Mesenchymal stem cell (in vitro differentiated cells and primary cell): Measurements from ENCODE around the gene TNPO3.

ENCODE experiments used
- DNase-seq: peaks from one replicate; pipeline ENCODE4 v3.0.0-alpha.2; 2013
- H2AFZ ChIP-seq: one replicate; pipeline ENCODE4 v1.6.1; 2013; ENCODE audit warnings: low read depth, mild to moderate bottlenecking, control low read depth, inconsistent platforms, low read length, moderate library complexity
- H2AK5ac ChIP-seq: 2 replicates; pipeline ENCODE4 v1.6.1; 2013; ENCODE audit warnings: low read length, moderate library complexity, mild to moderate bottlenecking, inconsistent platforms; ENCODE audit not compliant: severe bottlenecking
- H2BK120ac ChIP-seq: one replicate; pipeline ENCODE4 v1.6.1; 2013; ENCODE audit warnings: low read depth, mild to moderate bottlenecking, inconsistent platforms, low read length, moderate library complexity
- H2BK12ac ChIP-seq, 2 experiments: one replicate each; pipeline ENCODE4 v1.6.1; 2013; ENCODE audit warnings: inconsistent platforms in 2 of 2, low read length in 2 of 2, mild to moderate bottlenecking in 2 of 2, moderate library complexity in 2 of 2, control low read depth in 1 of 2
- H2BK15ac ChIP-seq: one replicate; pipeline ENCODE4 v1.6.1; 2013; ENCODE audit warnings: mild to moderate bottlenecking, low read depth, inconsistent platforms; ENCODE audit not compliant: poor library complexity, severe bottlenecking
- H2BK5ac ChIP-seq: 2 replicates; pipeline ENCODE4 v1.6.1; 2013; ENCODE audit warnings: low read depth, mild to moderate bottlenecking, low read length, control low read depth, inconsistent platforms; ENCODE audit not compliant: poor library complexity, severe bottlenecking
- H3K14ac ChIP-seq, 2 experiments: one replicate each; pipeline ENCODE4 v1.6.1; 2013; ENCODE audit warnings: inconsistent platforms in 2 of 2, low read length in 2 of 2, control low read depth in 1 of 2, mild to moderate bottlenecking in 1 of 2, moderate library complexity in 1 of 2
- H3K18ac ChIP-seq, 2 experiments: one replicate each; pipeline ENCODE4 v1.6.1; 2013; ENCODE audit warnings: inconsistent platforms in 2 of 2, low read length in 2 of 2, control low read depth in 1 of 2, low read depth in 1 of 2, mild to moderate bottlenecking in 1 of 2
- H3K23ac ChIP-seq, 2 experiments: one replicate each; pipeline ENCODE4 v1.6.1; 2013; ENCODE audit warnings: inconsistent platforms in 2 of 2, low read length in 2 of 2, mild to moderate bottlenecking in 2 of 2, moderate library complexity in 2 of 2, control low read depth in 1 of 2
- H3K27ac ChIP-seq: 2 replicates; pipeline ENCODE4 v1.5.1; 2013; ENCODE audit warnings: mild to moderate bottlenecking, moderate library complexity, low read length, control low read depth, inconsistent platforms; ENCODE audit not compliant: poor library complexity, severe bottlenecking
- H3K27me3 ChIP-seq, 2 experiments: 2 replicates each; pipeline versions ENCODE4 v1.6.1 to v1.7.0; 2013; ENCODE audit warnings: low read length in 2 of 2, mild to moderate bottlenecking in 2 of 2, moderate library complexity in 2 of 2, control low read depth in 1 of 2, inconsistent platforms in 1 of 2; ENCODE audit not compliant: control insufficient read depth in 1 of 2, insufficient read depth in 1 of 2
- H3K36me3 ChIP-seq, 2 experiments: 2 replicates each; pipeline versions ENCODE4 v1.6.1 to v1.7.0; 2013; ENCODE audit warnings: low read length in 2 of 2, control low read depth in 1 of 2, inconsistent platforms in 1 of 2, low read depth in 1 of 2, mild to moderate bottlenecking in 1 of 2; ENCODE audit not compliant: insufficient read depth in 2 of 2, control insufficient read depth in 1 of 2
- H3K4ac ChIP-seq, 2 experiments: one replicate each; pipeline ENCODE4 v1.6.1; 2013; ENCODE audit warnings: inconsistent platforms in 2 of 2, low read length in 2 of 2, mild to moderate bottlenecking in 2 of 2, moderate library complexity in 2 of 2, control low read depth in 1 of 2, low read depth in 1 of 2
- H3K4me1 ChIP-seq: 2 replicates; pipeline ENCODE4 v1.6.1; 2013; ENCODE audit warnings: low read depth, low read length, control low read depth; ENCODE audit not compliant: control insufficient read depth, insufficient read depth
- H3K4me2 ChIP-seq: 2 replicates; pipeline ENCODE4 v1.6.1; 2013; ENCODE audit warnings: low read length, mild to moderate bottlenecking, inconsistent platforms; ENCODE audit not compliant: poor library complexity, severe bottlenecking
- H3K4me3 ChIP-seq, 2 experiments: 2 replicates each; pipeline versions ENCODE4 v1.5.1 to v1.7.0; 2013; ENCODE audit warnings: low read length in 2 of 2, mild to moderate bottlenecking in 2 of 2, control low read depth in 1 of 2, low read depth in 1 of 2; ENCODE audit not compliant: insufficient read depth in 1 of 2
- H3K79me1 ChIP-seq: replicated peaks from 2 replicates; pipeline ENCODE4 v1.6.1; 2013; ENCODE audit warnings: mild to moderate bottlenecking, control low read depth, low read length, inconsistent platforms; ENCODE audit not compliant: poor library complexity, severe bottlenecking
- H3K9ac ChIP-seq: 2 replicates; pipeline ENCODE4 v1.7.0; 2013; ENCODE audit warnings: mild to moderate bottlenecking, low read length, moderate library complexity
- H3K9me3 ChIP-seq: 2 replicates; pipeline ENCODE4 v1.7.0; 2013; ENCODE audit warnings: mild to moderate bottlenecking, low read length; ENCODE audit not compliant: control insufficient read depth
- H4K8ac ChIP-seq: one replicate; pipeline ENCODE4 v1.6.1; 2013; ENCODE audit warnings: inconsistent platforms, mild to moderate bottlenecking, low read length, moderate library complexity
- H4K91ac ChIP-seq: one replicate; pipeline ENCODE4 v1.6.1; 2013; ENCODE audit warnings: mild to moderate bottlenecking, low read length, inconsistent platforms
- WGBS: methylation state at CpG from one replicate; pipeline ENCODE4 v1.1.7; 2013; ENCODE audit warnings: mixed read lengths; 5-methylcytosine and 5-hydroxymethylcytosine counted together

Gene TNPO3

GRCh38 chr7:128916643-128916915, 138.3 kb downstream of the TNPO3 start:
- no peak overlapping the region for H4K8ac ChIP-seq
- 87% methylated on average over 7 of the region's 7 CpGs for WGBS
- H3K27me3 ChIP-seq = peaks cover 62 to 78% of the 10 kb centered on the region in 2 experiments
- no peak overlapping the region for H2BK120ac ChIP-seq
- H2BK5ac ChIP-seq = no peak overlapping the region
- H3K4me3 ChIP-seq = no peak overlapping the region
- no peak overlapping the region for H3K18ac ChIP-seq
- no peaks in the 10 kb centered on the region for H3K9me3 ChIP-seq
- H4K91ac ChIP-seq = no peak overlapping the region
- H3K14ac ChIP-seq = no peak overlapping the region
- H3K9ac ChIP-seq = no peak overlapping the region
- no peak overlapping the region for H2BK15ac ChIP-seq
- H3K27ac ChIP-seq = no peak overlapping the region
- H2AFZ ChIP-seq = no peak overlapping the region
- no peak overlapping the region for H3K23ac ChIP-seq
- H3K36me3 ChIP-seq = no peaks in the 10 kb centered on the region
- H3K4me1 ChIP-seq = peaks cover 18% of the 10 kb centered on the region
- no peak overlapping the region for H3K4ac ChIP-seq
- H3K4me2 ChIP-seq = no peak overlapping the region
- no peak overlapping the region for H2BK12ac ChIP-seq
- H2AK5ac ChIP-seq = no peak overlapping the region
- H3K79me1 ChIP-seq = no peaks in the 10 kb centered on the region
- DNase-seq = no peak

- H4K8ac ChIP-seq = no peak overlapping the region
- H2BK15ac ChIP-seq = no peak overlapping the region
- WGBS = 24% methylated on average over 53 of the region's 69 CpGs
- H2BK5ac ChIP-seq = no peak overlapping the region
- H3K36me3 ChIP-seq = no peaks in the 10 kb centered on the region
- no peak overlapping the region for H3K23ac ChIP-seq
- no peaks in the 10 kb centered on the region for H3K9me3 ChIP-seq
- peaks cover 19% of the 10 kb centered on the region for H3K4me1 ChIP-seq
- no peak overlapping the region for H3K9ac ChIP-seq
- no peak overlapping the region for H4K91ac ChIP-seq
- peaks cover 56 to 79% of the 10 kb centered on the region in 2 experiments for H3K27me3 ChIP-seq
- no peaks in the 10 kb centered on the region for H3K79me1 ChIP-seq
- no peak for DNase-seq
- H2AFZ ChIP-seq = no peak overlapping the region
- H3K4ac ChIP-seq = no peak overlapping the region
- no peak overlapping the region for H3K18ac ChIP-seq
- H2BK120ac ChIP-seq = no peak overlapping the region
- H3K4me3 ChIP-seq = no peak overlapping the region
- no peak overlapping the region for H2AK5ac ChIP-seq
- H3K27ac ChIP-seq = no peak overlapping the region
- no peak overlapping the region for H3K14ac ChIP-seq
- no peak overlapping the region for H3K4me2 ChIP-seq
- no peak overlapping the region for H2BK12ac ChIP-seq
Observed at GRCh38 chr7:128915841-128916642, 138.9 kb downstream of the TNPO3 start.

- DNase-seq = no peak
- Histone ChIP-seq H3K4me3 (no peak overlapping the region), H3K9me3 (no peaks in the 10 kb centered on the region), H2BK15ac (no peak overlapping the region), H3K9ac (no peak overlapping the region), H3K14ac (no peak overlapping the region), H3K4ac (no peak overlapping the region), H4K91ac (no peak overlapping the region), H2AK5ac (no peak overlapping the region), H3K4me2 (peak overlapping the region; percentile 55), H2AFZ (no peak overlapping the region), H2BK12ac (no peak overlapping the region), H3K27ac (no peak overlapping the region), H3K18ac (no peak overlapping the region), H4K8ac (no peak overlapping the region), H2BK5ac (no peak overlapping the region), H3K27me3 (peaks cover 50 to 79% of the 10 kb centered on the region in 2 experiments), H2BK120ac (no peak overlapping the region), H3K79me1 (no peaks in the 10 kb centered on the region), H3K23ac (no peak overlapping the region), H3K36me3 (no peaks in the 10 kb centered on the region), H3K4me1 (peaks cover 19% of the 10 kb centered on the region)
- 16% methylated on average over 33 of the region's 34 CpGs for WGBS
Observed at GRCh38 chr7:128915271-128915819, 139.6 kb downstream of the TNPO3 start.

- no peak overlapping the region for H3K4me2 ChIP-seq
- no peak overlapping the region for H2BK5ac ChIP-seq
- H3K14ac ChIP-seq = no peak overlapping the region
- no peak overlapping the region for H2BK12ac ChIP-seq
- H2BK120ac ChIP-seq = no peak overlapping the region
- H3K4me3 ChIP-seq = no peak overlapping the region
- no peak overlapping the region for H3K9ac ChIP-seq
- no peak overlapping the region for H4K91ac ChIP-seq
- H2BK15ac ChIP-seq = no peak overlapping the region
- no peak overlapping the region for H3K18ac ChIP-seq
- H3K79me1 ChIP-seq = no peaks in the 10 kb centered on the region
- peak overlapping the region; percentile 48 for H2AFZ ChIP-seq
- no peak for DNase-seq
- no peak overlapping the region for H3K27ac ChIP-seq
- 43% methylated on average over 8 of the region's 11 CpGs for WGBS
- peaks cover 43 to 79% of the 10 kb centered on the region in 2 experiments for H3K27me3 ChIP-seq
- no peaks in the 10 kb centered on the region for H3K36me3 ChIP-seq
- H2AK5ac ChIP-seq = no peak overlapping the region
- H3K4me1 ChIP-seq = peaks cover 20% of the 10 kb centered on the region
- no peaks in the 10 kb centered on the region for H3K9me3 ChIP-seq
- H3K23ac ChIP-seq = no peak overlapping the region
- no peak overlapping the region for H4K8ac ChIP-seq
- H3K4ac ChIP-seq = no peak overlapping the region
Observed at GRCh38 chr7:128914566-128915151, 140.3 kb downstream of the TNPO3 start.
